HepG2 (cell line): ENCODE data around the gene NABP1. TPM values are rescaled to one million over a fixed set of nuclear protein-coding genes. Genes with fewer than 3 reads are reported as not detected.

ENCODE experiments used
- ATAC-seq: fragments of 200-7000 bp; cut with Tn5 transposase; 3 replicates; pipeline ENCODE4 v1.9.1; 2020; ENCODE audit warnings: mild to moderate bottlenecking, moderate library complexity
- BruUV-seq: library from RNA; stranded (reverse); fragments of 400-500 nt; replicated peaks from 2 replicates; lab custom pipeline; 2021; lab: Mats Ljungman, UMichigan
- CTCF ChIA-PET: fragments of 300-600 bp; formaldehyde crosslinking; extraction: SDS; loops from one replicate; lab custom pipeline; 2021; ENCODE audit warnings: low total read pairs, inconsistent platforms, low intra/inter-chr PET ratio; lab: Yijun Ruan, JAX
- POLR2A ChIA-PET: fragments of 350-600 bp; sonication (Branson Sonifier 250); formaldehyde crosslinking; loops from one replicate; lab custom pipeline; 2020; ENCODE audit warnings: antibody characterized with exemption, inconsistent platforms; lab: Yijun Ruan, JAX
- DNase-seq: peaks from one replicate; pipeline ENCODE4 v3.0.0-alpha.2; 2015; ENCODE audit warnings: low spot score
- FAIRE-seq: peaks from 3 replicates; lab custom pipeline; 2011; peaks lifted over from hg19 to GRCh38; lab: Jason Lieb, UNC
- H2AFZ ChIP-seq: one replicate; pipeline ENCODE4 v1.6.1; 2011; ENCODE audit warnings: low read length, inconsistent platforms
- H3K27ac ChIP-seq: fragments of 300-600 bp; 3 replicates; pipeline ENCODE4 v1.8.0; 2011; ENCODE audit warnings: mixed run types, mild to moderate bottlenecking, mixed read lengths, low read length, inconsistent platforms; ENCODE audit not compliant: insufficient read depth; ENCODE audit errors: extremely low read length
- H3K27me3 ChIP-seq, 2 experiments: fragments of 200-600 bp in 1 of 2; 2 replicates in 1 of 2; 3 replicates in 1 of 2; pipeline versions ENCODE4 v1.6.0 to v1.8.0; 2011; ENCODE audit warnings: low read length in 2 of 2, mild to moderate bottlenecking in 2 of 2, moderate library complexity in 2 of 2, inconsistent platforms in 1 of 2; ENCODE audit not compliant: insufficient read depth in 2 of 2, control insufficient read depth in 1 of 2
- H3K36me3 ChIP-seq, 2 experiments: fragments of 200-600 bp in 1 of 2; replicated peaks in 1 of 2; 2 replicates in 1 of 2; 3 replicates in 1 of 2; pipeline versions ENCODE4 v1.5.1 to v1.8.0; 2011; ENCODE audit warnings: low read length in 2 of 2, inconsistent platforms in 1 of 2; ENCODE audit not compliant: insufficient read depth in 2 of 2, control insufficient read depth in 1 of 2
- H3K4me1 ChIP-seq: 2 replicates; pipeline ENCODE4 v1.5.1; 2012; ENCODE audit warnings: low read length, inconsistent platforms; ENCODE audit not compliant: insufficient read depth
- H3K4me2 ChIP-seq: 2 replicates; pipeline ENCODE4 v1.6.0; 2011; ENCODE audit warnings: low read depth, low read length, inconsistent platforms
- H3K4me3 ChIP-seq, 3 experiments: fragments of 200-600 bp in 1 of 3; sonication (generic), shearing (Covaris generic) in 1 of 3; replicated peaks in 1 of 3; 2 replicates each; pipeline ENCODE4 v1.5.1; 2011 to 2016; ENCODE audit warnings: low read length in 3 of 3, inconsistent platforms in 2 of 3, low read depth in 2 of 3, mild to moderate bottlenecking in 2 of 3, control low read depth in 1 of 3, mixed read lengths in 1 of 3; ENCODE audit not compliant: insufficient read depth in 1 of 3
- H3K79me2 ChIP-seq: one replicate; pipeline ENCODE4 v1.6.1; 2011; ENCODE audit warnings: low read length, inconsistent platforms; ENCODE audit not compliant: insufficient read depth
- H3K9ac ChIP-seq: 2 replicates; pipeline ENCODE4 v1.6.0; 2011; ENCODE audit warnings: mild to moderate bottlenecking, low read depth, low read length, inconsistent platforms; ENCODE audit not compliant: insufficient read depth
- H3K9me3 ChIP-seq: 2 replicates; pipeline ENCODE4 v1.5.1; 2012; ENCODE audit warnings: mild to moderate bottlenecking, low read length
- H4K20me1 ChIP-seq: 2 replicates; pipeline ENCODE4 v1.6.0; 2011; ENCODE audit warnings: inconsistent platforms, mild to moderate bottlenecking, low read length, moderate library complexity; ENCODE audit not compliant: insufficient read depth
- SUZ12 ChIP-seq: fragments of 150-350 bp; IDR thresholded peaks from 2 replicates; pipeline ENCODE4 v1.6.1; 2014; ENCODE audit warnings: low read depth, low read length
- TEAD3 ChIP-seq: optimal IDR thresholded peaks from 2 replicates; pipeline ENCODE3; 2016; ENCODE audit warnings: borderline replicate concordance
- ZFP90 ChIP-seq: sonication (generic); formaldehyde crosslinking; IDR thresholded peaks from 2 replicates; pipeline ENCODE4 v1.8.0; 2022; ENCODE audit warnings: missing genetic modification reagents, mild to moderate bottlenecking, inconsistent platforms, borderline replicate concordance
- WGBS: methylation state at CpG from one replicate; pipeline ENCODE4 v1.1.6; 2017; ENCODE audit warnings: low lambda C conversion rate; 5-methylcytosine and 5-hydroxymethylcytosine counted together
- in situ Hi-C: cut with HindIII; loops from 2 replicates; pipeline ENCODE4 v1.10.0; 2017; ENCODE audit warnings: low pct_unique_long_range_greater_than_20kb; ENCODE audit not compliant: extremely low pct_ligation_motif_present
- intact Hi-C: fragments of 100-400 bp; cut with micrococcal nuclease; formaldehyde crosslinking; loops from one replicate; pipeline ENCODE4 v1.10.0; 2022; ENCODE audit not compliant: unreplicated experiment
- polyA plus RNA-seq, 8 experiments: library from polyadenylated mRNA; depleted of rRNA in 3 of 8; stranded (reverse) in 7 of 8; unstranded in 1 of 8; fragments of >200 nt; fragmentation: Illumina TruSeq in 4 of 8; extraction: Trizol in 4 of 8; gene quantifications; 2 replicates each; pipeline versions ENCODE4 v1.2.1 to v1.2.3, GENCODE V29; 2011 to 2016; ENCODE audit warnings: low read depth in 4 of 8, missing spikeins in 1 of 8, mixed read lengths in 1 of 8; ENCODE audit not compliant: insufficient read depth in 1 of 8
- total RNA-seq, 5 experiments: library from RNA; depleted of rRNA; stranded (reverse); fragments of >200 nt; fragmentation: Illumina TruSeq; extraction: Trizol; gene quantifications; 2 replicates each; pipeline ENCODE4 v1.2.3, GENCODE V29; 2016; ENCODE audit warnings: low read depth in 1 of 5
- TF ChIP-seq, protein P1 (sequence below): sonication (generic); formaldehyde crosslinking; IDR thresholded peaks from 2 replicates; pipeline ENCODE4 v1.4.0; 2020; ENCODE audit warnings: missing genetic modification reagents
- TF ChIP-seq, protein P2 (sequence below): sonication (generic); formaldehyde crosslinking; IDR thresholded peaks from 2 replicates; pipeline ENCODE4 v1.5.0; 2020; ENCODE audit warnings: mild to moderate bottlenecking, missing genetic modification reagents, borderline replicate concordance
- TF ChIP-seq, protein P3 (sequence below): sonication (generic); formaldehyde crosslinking; IDR thresholded peaks from 2 replicates; pipeline ENCODE4 v1.4.0; 2020; ENCODE audit warnings: missing genetic modification reagents, low read depth, mild to moderate bottlenecking, borderline replicate concordance

The NABP1 gene
- total and polyA plus RNA-seq, 2 of the 13 experiments (the other 11 are each of a cell fraction or from before 2014, with no cell fraction given): 14.9 to 19.8 TPM

DNA sequence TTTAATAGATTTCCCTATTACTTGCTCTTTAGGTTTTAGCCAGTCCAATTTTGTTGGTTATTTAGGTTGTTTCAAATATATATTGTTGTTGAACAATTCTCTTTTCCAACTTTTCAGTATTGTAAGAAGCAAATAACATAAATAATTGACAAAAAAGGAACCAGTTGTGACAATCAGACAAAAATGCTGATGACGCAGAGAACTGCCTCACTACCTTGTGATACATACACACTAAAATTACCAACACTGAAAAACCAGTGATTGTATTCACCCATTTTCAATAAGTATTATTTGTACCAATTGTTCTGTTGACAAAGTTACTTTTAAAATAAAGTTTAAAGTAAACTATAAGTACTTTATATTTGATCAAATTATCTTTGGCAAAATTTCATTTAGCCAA is 43.1 kb upstream of the NABP1 start:
- Histone ChIP-seq H3K4me2 (no peak overlapping the region), H3K27ac (no peak overlapping the region), H2AFZ (no peak overlapping the region), H3K9ac (no peak overlapping the region), H3K9me3 (no peaks in the 10 kb centered on the region), H3K4me1 (peaks cover 46% of the 10 kb centered on the region), H4K20me1 (no peaks in the 10 kb centered on the region), H3K4me3 (no peak overlapping the region), H3K36me3 (no peaks in the 10 kb centered on the region), H3K79me2 (no peaks in the 10 kb centered on the region), H3K27me3 (no peaks in the 10 kb centered on the region)
- POLR2A ChIA-PET: interaction anchor here (4.7 kb wide), 1 partner anchor 43 kb away, joined by 153 read pairs; the partner anchor contains the start of gene NABP1
- FAIRE-seq (no peak), DNase-seq (no peak), ATAC-seq (no peak)
- no TSS peak for BruUV-seq
- in situ Hi-C loops: loop anchor here (5.0 kb wide), 1 partner anchor 43 kb away; the partner anchor contains the start of gene NABP1
- intact Hi-C loops: loop anchor here (5.0 kb wide), 3 partner anchors 58 to 233 kb away; no protein-coding TSS in a partner anchor
- TF ChIP-seq SUZ12: no peak
- TF ChIP-seq, protein P1, sequence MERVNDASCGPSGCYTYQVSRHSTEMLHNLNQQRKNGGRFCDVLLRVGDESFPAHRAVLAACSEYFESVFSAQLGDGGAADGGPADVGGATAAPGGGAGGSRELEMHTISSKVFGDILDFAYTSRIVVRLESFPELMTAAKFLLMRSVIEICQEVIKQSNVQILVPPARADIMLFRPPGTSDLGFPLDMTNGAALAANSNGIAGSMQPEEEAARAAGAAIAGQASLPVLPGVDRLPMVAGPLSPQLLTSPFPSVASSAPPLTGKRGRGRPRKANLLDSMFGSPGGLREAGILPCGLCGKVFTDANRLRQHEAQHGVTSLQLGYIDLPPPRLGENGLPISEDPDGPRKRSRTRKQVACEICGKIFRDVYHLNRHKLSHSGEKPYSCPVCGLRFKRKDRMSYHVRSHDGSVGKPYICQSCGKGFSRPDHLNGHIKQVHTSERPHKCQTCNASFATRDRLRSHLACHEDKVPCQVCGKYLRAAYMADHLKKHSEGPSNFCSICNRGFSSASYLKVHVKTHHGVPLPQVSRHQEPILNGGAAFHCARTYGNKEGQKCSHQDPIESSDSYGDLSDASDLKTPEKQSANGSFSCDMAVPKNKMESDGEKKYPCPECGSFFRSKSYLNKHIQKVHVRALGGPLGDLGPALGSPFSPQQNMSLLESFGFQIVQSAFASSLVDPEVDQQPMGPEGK: no peak
- 98% methylated on average over 1 of the region's 1 CpG for WGBS
- CTCF ChIA-PET: no interaction called here

DNA sequence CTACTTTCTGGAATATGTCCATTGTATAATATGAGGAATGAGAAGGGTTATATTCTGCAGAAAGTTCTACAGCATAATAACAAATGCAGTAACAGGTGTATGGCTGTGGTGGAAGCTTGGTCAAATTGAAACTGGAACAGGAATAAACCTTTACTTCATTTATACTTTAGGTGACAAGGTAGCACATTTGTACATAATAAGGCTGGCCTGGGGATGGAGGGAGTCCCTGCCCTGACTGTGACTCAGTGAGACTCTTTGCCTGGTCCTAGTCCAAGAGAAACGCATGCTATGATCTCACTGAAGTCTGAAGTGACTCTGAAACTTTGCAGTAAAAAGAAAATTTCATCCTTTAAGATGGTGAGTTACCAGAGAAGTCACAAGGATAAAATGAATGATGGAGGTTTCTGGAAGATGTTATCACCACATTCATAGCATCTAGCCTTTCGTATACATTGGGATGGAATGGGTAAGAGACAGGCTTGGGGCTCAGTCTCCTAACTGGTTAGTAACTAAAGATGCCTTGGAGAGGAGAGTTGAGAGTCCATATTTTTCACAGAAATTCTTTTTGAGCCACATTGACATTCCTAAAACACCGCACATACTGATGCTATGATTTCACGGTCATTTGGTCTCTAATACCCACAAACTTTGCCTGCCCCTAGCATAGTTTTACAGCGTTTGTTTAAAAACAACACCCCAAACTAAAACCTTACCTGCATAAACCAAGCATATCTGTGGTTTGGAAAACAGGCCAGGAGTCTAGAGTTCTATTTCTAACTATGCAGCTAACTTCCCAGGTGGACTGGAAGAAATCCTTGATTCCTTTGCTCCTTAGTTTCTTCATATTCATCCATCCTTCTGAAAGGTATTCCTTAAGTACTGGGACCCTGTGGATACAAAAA is 42.4 kb upstream of the NABP1 start:
- Histone ChIP-seq H3K9ac (peak overlapping the region; percentile 30; the same call in 1 of the 2 replicates), H3K27me3 (no peaks in the 10 kb centered on the region), H3K4me2 (peak overlapping the region; percentile 66), H3K4me3 (no peak overlapping the region; a peak in 1 of 6 replicates), H3K79me2 (no peaks in the 10 kb centered on the region), H4K20me1 (no peaks in the 10 kb centered on the region), H2AFZ (peak overlapping the region; percentile 2), H3K9me3 (no peaks in the 10 kb centered on the region), H3K27ac (peak overlapping the region; percentile 75), H3K36me3 (no peaks in the 10 kb centered on the region), H3K4me1 (peaks cover 46% of the 10 kb centered on the region)
- DNase-seq: peak; percentile 73
- in situ Hi-C loops: loop anchor here (5.0 kb wide), 1 partner anchor 42 kb away; the partner anchor contains the start of gene NABP1
- ChIA-PET CTCF (no interaction called here), POLR2A (interaction anchor here (1.1 to 4.7 kb wide), 3 partner anchors 9 to 52 kb away, joined by 5 to 153 read pairs (median 17); partner anchors contain the start of gene NABP1)
- WGBS: 38% methylated on average over 5 of the region's 5 CpGs
- peak; percentile 28 for ATAC-seq
- intact Hi-C loops: loop anchor here (2.0 to 5.0 kb wide), 4 partner anchors 13 to 232 kb away; no protein-coding TSS in a partner anchor
- BruUV-seq: no TSS peak
- FAIRE-seq: peak; percentile 39
- TF ChIP-seq, protein P2, sequence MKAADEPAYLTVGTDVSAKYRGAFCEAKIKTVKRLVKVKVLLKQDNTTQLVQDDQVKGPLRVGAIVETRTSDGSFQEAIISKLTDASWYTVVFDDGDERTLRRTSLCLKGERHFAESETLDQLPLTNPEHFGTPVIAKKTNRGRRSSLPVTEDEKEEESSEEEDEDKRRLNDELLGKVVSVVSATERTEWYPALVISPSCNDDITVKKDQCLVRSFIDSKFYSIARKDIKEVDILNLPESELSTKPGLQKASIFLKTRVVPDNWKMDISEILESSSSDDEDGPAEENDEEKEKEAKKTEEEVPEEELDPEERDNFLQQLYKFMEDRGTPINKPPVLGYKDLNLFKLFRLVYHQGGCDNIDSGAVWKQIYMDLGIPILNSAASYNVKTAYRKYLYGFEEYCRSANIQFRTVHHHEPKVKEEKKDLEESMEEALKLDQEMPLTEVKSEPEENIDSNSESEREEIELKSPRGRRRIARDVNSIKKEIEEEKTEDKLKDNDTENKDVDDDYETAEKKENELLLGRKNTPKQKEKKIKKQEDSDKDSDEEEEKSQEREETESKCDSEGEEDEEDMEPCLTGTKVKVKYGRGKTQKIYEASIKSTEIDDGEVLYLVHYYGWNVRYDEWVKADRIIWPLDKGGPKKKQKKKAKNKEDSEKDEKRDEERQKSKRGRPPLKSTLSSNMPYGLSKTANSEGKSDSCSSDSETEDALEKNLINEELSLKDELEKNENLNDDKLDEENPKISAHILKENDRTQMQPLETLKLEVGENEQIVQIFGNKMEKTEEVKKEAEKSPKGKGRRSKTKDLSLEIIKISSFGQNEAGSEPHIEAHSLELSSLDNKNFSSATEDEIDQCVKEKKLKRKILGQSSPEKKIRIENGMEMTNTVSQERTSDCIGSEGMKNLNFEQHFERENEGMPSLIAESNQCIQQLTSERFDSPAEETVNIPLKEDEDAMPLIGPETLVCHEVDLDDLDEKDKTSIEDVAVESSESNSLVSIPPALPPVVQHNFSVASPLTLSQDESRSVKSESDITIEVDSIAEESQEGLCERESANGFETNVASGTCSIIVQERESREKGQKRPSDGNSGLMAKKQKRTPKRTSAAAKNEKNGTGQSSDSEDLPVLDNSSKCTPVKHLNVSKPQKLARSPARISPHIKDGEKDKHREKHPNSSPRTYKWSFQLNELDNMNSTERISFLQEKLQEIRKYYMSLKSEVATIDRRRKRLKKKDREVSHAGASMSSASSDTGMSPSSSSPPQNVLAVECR: no peak
- TF ChIP-seq TEAD3 (CRISPR knock-in tag): peak; percentile 36
- TF ChIP-seq, protein P3, sequence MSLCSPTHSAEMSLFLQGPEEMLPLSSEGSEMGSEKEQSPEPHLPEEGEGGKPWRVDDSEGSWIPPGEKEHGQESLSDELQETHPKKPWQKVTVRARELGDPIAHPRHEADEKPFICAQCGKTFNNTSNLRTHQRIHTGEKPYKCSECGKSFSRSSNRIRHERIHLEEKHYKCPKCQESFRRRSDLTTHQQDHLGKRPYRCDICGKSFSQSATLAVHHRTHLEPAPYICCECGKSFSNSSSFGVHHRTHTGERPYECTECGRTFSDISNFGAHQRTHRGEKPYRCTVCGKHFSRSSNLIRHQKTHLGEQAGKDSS: no peak
- TF ChIP-seq ZFP90: no peak
